A549 (cell line): Measurements from ENCODE around the gene BORCS6. TPM values are rescaled to one million over a fixed set of nuclear protein-coding genes. Genes with fewer than 3 reads are reported as not detected.

Source experiments
- ESRRA ChIP-seq: fragments of 150-350 bp; IDR thresholded peaks from 2 replicates; pipeline ENCODE4 v1.6.1; 2014; ENCODE audit warnings: mild to moderate bottlenecking, low read length, borderline replicate concordance
- FOSB ChIP-seq: fragments of 250-450 bp; sonication (Bioruptor Pico); IDR thresholded peaks from 2 replicates; pipeline ENCODE4 v1.5.0; 2020; ENCODE audit warnings: mild to moderate bottlenecking, moderate library complexity
- FOSL2 ChIP-seq, 2 experiments: fragments of 450-650 bp in 1 of 2; fragments of >200 bp in 1 of 2; sonication (Bioruptor Twin) in 1 of 2; formaldehyde crosslinking; IDR thresholded peaks; 2 replicates each; pipeline versions ENCODE4 v1.5.0 to v1.6.1; 2016 to 2020; ENCODE audit warnings: mild to moderate bottlenecking in 1 of 2, moderate library complexity in 1 of 2
- FOXS1 ChIP-seq: fragments of 250-450 bp; sonication (Bioruptor Pico); IDR thresholded peaks from 2 replicates; pipeline ENCODE4 v1.5.0; 2020; ENCODE audit warnings: mild to moderate bottlenecking, moderate library complexity
- GATA3 ChIP-seq: IDR thresholded peaks from 2 replicates; pipeline ENCODE4 v1.6.1; 2012; ENCODE audit warnings: borderline replicate concordance
- HDAC2 ChIP-seq: fragments of 200-600 bp; sonication (generic); IDR thresholded peaks from 2 replicates; pipeline ENCODE4 v1.6.1; 2016
- HOXB13 ChIP-seq: fragments of 250-450 bp; sonication (Bioruptor Pico); IDR thresholded peaks from 2 replicates; pipeline ENCODE4 v1.5.0; 2020; ENCODE audit warnings: low read depth, mild to moderate bottlenecking, moderate library complexity
- JUN ChIP-seq, 2 experiments: fragments of >200 bp; sonication (Bioruptor Twin); formaldehyde crosslinking; IDR thresholded peaks; 2 replicates in 1 of 2; 3 replicates in 1 of 2; pipeline ENCODE4 v1.6.1; 2016 to 2017
- JUNB ChIP-seq: fragments of >200 bp; sonication (Bioruptor Twin); formaldehyde crosslinking; IDR thresholded peaks from 2 replicates; pipeline ENCODE4 v1.6.1; 2016
- KDM1A ChIP-seq: fragments of 200-600 bp; sonication (generic); IDR thresholded peaks from 2 replicates; pipeline ENCODE4 v1.6.1; 2016; ENCODE audit warnings: low read depth, mild to moderate bottlenecking
- MAFK ChIP-seq: fragments of 450-650 bp; IDR thresholded peaks from 2 replicates; pipeline ENCODE4 v1.6.1; 2014; ENCODE audit not compliant: partially characterized antibody
- MYC ChIP-seq: IDR thresholded peaks from 2 replicates; pipeline ENCODE4 v1.6.1; 2012; ENCODE audit warnings: mild to moderate bottlenecking, inconsistent platforms, low read length, improper control_type of control experiment, borderline replicate concordance
- NR3C1 ChIP-seq: fragments of >200 bp; sonication (Bioruptor Twin); formaldehyde crosslinking; IDR thresholded peaks from 3 replicates; pipeline ENCODE4 v1.6.1; 2017
- POLR2A ChIP-seq: IDR thresholded peaks from 2 replicates; pipeline ENCODE4 v1.6.1; 2012; ENCODE audit warnings: mild to moderate bottlenecking, low read length
- RARB ChIP-seq: fragments of 250-450 bp; sonication (Bioruptor Pico); IDR thresholded peaks from 2 replicates; pipeline ENCODE4 v1.8.0; 2021; ENCODE audit warnings: mild to moderate bottlenecking, moderate library complexity
- REST ChIP-seq: fragments of 200-600 bp; sonication (generic); IDR thresholded peaks from 2 replicates; pipeline ENCODE4 v1.6.1; 2016; ENCODE audit warnings: antibody characterized with exemption, mild to moderate bottlenecking, moderate library complexity
- RNF2 ChIP-seq: fragments of 200-600 bp; sonication (generic); IDR thresholded peaks from 2 replicates; pipeline ENCODE4 v1.6.1; 2016; ENCODE audit warnings: low read depth, mild to moderate bottlenecking, antibody characterized with exemption, moderate library complexity, borderline replicate concordance
- SREBF2 ChIP-seq: fragments of 450-650 bp; IDR thresholded peaks from 2 replicates; pipeline ENCODE4 v1.6.1; 2014; ENCODE audit warnings: mild to moderate bottlenecking, moderate library complexity
- ZFP36 ChIP-seq: fragments of 450-650 bp; IDR thresholded peaks from 2 replicates; pipeline ENCODE4 v1.6.1; 2014; ENCODE audit warnings: borderline replicate concordance; ENCODE audit not compliant: partially characterized antibody
- ZNF302 ChIP-seq: fragments of 250-450 bp; sonication (Bioruptor Pico); IDR thresholded peaks from 2 replicates; pipeline ENCODE4 v1.9.0; 2021; ENCODE audit warnings: inconsistent platforms, mild to moderate bottlenecking, moderate library complexity
- polyA plus RNA-seq, 4 experiments: library from polyadenylated mRNA; depleted of rRNA in 3 of 4; stranded (reverse); fragments of >200 nt; fragmentation: RNase III in 1 of 4; extraction: RNeasy Plus Mini Kit Qiagen cat#74134 plus additional on column Dnase treatment in 1 of 4; gene quantifications; 2 replicates in 3 of 4; 3 replicates in 1 of 4; pipeline ENCODE4 v1.2.3, GENCODE V29; 2011 to 2017
- TF ChIP-seq, protein P1 (sequence below): fragments of 250-450 bp; sonication (Bioruptor Pico); IDR thresholded peaks from 2 replicates; pipeline ENCODE4 v1.5.0; 2020; ENCODE audit warnings: low read depth, mild to moderate bottlenecking, moderate library complexity
- TF ChIP-seq, protein P2 (sequence below): IDR thresholded peaks from 2 replicates; pipeline ENCODE4 v1.6.1; 2012
- TF ChIP-seq, protein P3 (sequence below): fragments of 250-450 bp; sonication (Bioruptor Pico); IDR thresholded peaks from 2 replicates; pipeline ENCODE4 v1.5.0; 2021; ENCODE audit warnings: mild to moderate bottlenecking, moderate library complexity, borderline replicate concordance
- TF ChIP-seq, protein P4 (sequence below): IDR thresholded peaks from 2 replicates; pipeline ENCODE4 v1.6.1; 2012

Gene BORCS6
- polyA plus RNA-seq, 2 of the 4 experiments (the other 2 are of a cell fraction) = 3.0 to 6.6 TPM

- peak; percentile 86 to 92 for TF ChIP-seq JUN (IDR thresholded peaks at IDR 0.05)
- no peak for TF ChIP-seq HDAC2
- TF ChIP-seq RNF2 = no peak
- TF ChIP-seq JUNB = no peak
- no peak for TF ChIP-seq ZFP36
- no peak; the same call in 1 of the 2 replicates for TF ChIP-seq HOXB13
- no peak for TF ChIP-seq POLR2A
- TF ChIP-seq, protein P1, sequence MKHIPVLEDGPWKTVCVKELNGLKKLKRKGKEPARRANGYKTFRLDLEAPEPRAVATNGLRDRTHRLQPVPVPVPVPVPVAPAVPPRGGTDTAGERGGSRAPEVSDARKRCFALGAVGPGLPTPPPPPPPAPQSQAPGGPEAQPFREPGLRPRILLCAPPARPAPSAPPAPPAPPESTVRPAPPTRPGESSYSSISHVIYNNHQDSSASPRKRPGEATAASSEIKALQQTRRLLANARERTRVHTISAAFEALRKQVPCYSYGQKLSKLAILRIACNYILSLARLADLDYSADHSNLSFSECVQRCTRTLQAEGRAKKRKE (CRISPR knock-in tag) = 0 out of 2 replicates have a peak, but pooled peaks have one; percentile 47
- no peak; the same call in 1 of the 2 replicates for TF ChIP-seq REST
- no peak for TF ChIP-seq KDM1A
- TF ChIP-seq NR3C1 = no peak
- TF ChIP-seq GATA3 = peak; percentile 32; the same call in 1 of the 2 replicates
- peak; percentile 69 for TF ChIP-seq MAFK
- TF ChIP-seq MYC = peak; percentile 55; the same call in 1 of the 2 replicates
- TF ChIP-seq ESRRA = no peak
- peak; percentile 97 for TF ChIP-seq FOSB
- TF ChIP-seq SREBF2 = peak; percentile 83
- peak; percentile 28; the same call in 1 of the 2 replicates for TF ChIP-seq FOXS1 (CRISPR knock-in tag)
- no peak for TF ChIP-seq FOSL2 (IDR thresholded peaks at IDR 0.05)
- TF ChIP-seq FOSL2 (CRISPR knock-in tag; IDR thresholded peaks at IDR 0.05) = peak; percentile 0; the same call in 1 of the 2 replicates
- TF ChIP-seq, protein P2, sequence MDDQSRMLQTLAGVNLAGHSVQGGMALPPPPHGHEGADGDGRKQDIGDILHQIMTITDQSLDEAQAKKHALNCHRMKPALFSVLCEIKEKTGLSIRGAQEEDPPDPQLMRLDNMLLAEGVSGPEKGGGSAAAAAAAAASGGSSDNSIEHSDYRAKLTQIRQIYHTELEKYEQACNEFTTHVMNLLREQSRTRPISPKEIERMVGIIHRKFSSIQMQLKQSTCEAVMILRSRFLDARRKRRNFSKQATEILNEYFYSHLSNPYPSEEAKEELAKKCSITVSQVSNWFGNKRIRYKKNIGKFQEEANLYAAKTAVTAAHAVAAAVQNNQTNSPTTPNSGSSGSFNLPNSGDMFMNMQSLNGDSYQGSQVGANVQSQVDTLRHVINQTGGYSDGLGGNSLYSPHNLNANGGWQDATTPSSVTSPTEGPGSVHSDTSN = peak; percentile 77
- TF ChIP-seq, protein P3, sequence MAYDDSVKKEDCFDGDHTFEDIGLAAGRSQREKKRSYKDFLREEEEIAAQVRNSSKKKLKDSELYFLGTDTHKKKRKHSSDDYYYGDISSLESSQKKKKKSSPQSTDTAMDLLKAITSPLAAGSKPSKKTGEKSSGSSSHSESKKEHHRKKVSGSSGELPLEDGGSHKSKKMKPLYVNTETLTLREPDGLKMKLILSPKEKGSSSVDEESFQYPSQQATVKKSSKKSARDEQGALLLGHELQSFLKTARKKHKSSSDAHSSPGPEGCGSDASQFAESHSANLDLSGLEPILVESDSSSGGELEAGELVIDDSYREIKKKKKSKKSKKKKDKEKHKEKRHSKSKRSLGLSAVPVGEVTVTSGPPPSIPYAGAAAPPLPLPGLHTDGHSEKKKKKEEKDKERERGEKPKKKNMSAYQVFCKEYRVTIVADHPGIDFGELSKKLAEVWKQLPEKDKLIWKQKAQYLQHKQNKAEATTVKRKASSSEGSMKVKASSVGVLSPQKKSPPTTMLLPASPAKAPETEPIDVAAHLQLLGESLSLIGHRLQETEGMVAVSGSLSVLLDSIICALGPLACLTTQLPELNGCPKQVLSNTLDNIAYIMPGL (CRISPR knock-in tag) = peak; percentile 96
- TF ChIP-seq RARB = peak; percentile 85
- no peak for TF ChIP-seq ZNF302 (CRISPR knock-in tag)
- TF ChIP-seq, protein P4, sequence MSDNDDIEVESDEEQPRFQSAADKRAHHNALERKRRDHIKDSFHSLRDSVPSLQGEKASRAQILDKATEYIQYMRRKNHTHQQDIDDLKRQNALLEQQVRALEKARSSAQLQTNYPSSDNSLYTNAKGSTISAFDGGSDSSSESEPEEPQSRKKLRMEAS = peak; percentile 74
These were observed 36.7 kb upstream of the BORCS6 start (continued) for GRCh38 chr17:8226536-8227237.
